GM12878 (cell line): Measurements from ENCODE around the gene ZBTB38.

Source experiments
- ATF7 ChIP-seq: fragments of 450-650 bp; IDR thresholded peaks from 2 replicates; pipeline ENCODE4 v1.6.1; 2016; ENCODE audit warnings: low read depth, mild to moderate bottlenecking
- BHLHE40 ChIP-seq, 2 experiments: fragments of 450-650 bp in 1 of 2; IDR thresholded peaks; 2 replicates each; pipeline ENCODE4 v1.6.1; 2011 to 2017; ENCODE audit warnings: low read depth in 2 of 2, borderline replicate concordance in 1 of 2, improper control_type of control experiment in 1 of 2, low read length in 1 of 2, mild to moderate bottlenecking in 1 of 2
- CTCF ChIP-seq, 3 experiments: IDR thresholded peaks in 2 of 3; conservative IDR thresholded peaks in 1 of 3; 2 replicates each; pipeline ENCODE4 v1.5.1; 2011; ENCODE audit warnings: low read depth in 3 of 3, low read length in 3 of 3, mild to moderate bottlenecking in 3 of 3, control low read depth in 2 of 3, moderate library complexity in 2 of 3, inconsistent platforms in 1 of 3, mixed read lengths in 1 of 3; ENCODE audit not compliant: control insufficient read depth in 2 of 3, insufficient read depth in 1 of 3; ENCODE audit errors: extremely low read depth in 1 of 3
- EGR1 ChIP-seq, 2 experiments: IDR thresholded peaks; 1 replicate in 1 of 2; 2 replicates in 1 of 2; pipeline ENCODE4 v1.6.1; 2011 to 2012; ENCODE audit warnings: low read depth in 2 of 2, low read length in 2 of 2, borderline replicate concordance in 1 of 2, mild to moderate bottlenecking in 1 of 2, moderate library complexity in 1 of 2
- EP300 ChIP-seq, 2 experiments: fragments of 150-350 bp in 1 of 2; IDR thresholded peaks; 2 replicates each; pipeline ENCODE4 v1.6.1; 2011 to 2012; ENCODE audit warnings: low read depth in 2 of 2, low read length in 2 of 2, borderline replicate concordance in 1 of 2, improper control_type of control experiment in 1 of 2, inconsistent platforms in 1 of 2; ENCODE audit not compliant: control insufficient read depth in 1 of 2
- GATAD2B ChIP-seq: fragments of 450-650 bp; conservative IDR thresholded peaks from 2 replicates; pipeline ENCODE4 v1.6.1; 2017; ENCODE audit warnings: low read depth, mild to moderate bottlenecking, moderate library complexity
- NFIC ChIP-seq: IDR thresholded peaks from 2 replicates; pipeline ENCODE4 v1.6.1; 2012; ENCODE audit warnings: low read depth, mild to moderate bottlenecking, inconsistent platforms, low read length, moderate library complexity
- NR2C1 ChIP-seq: fragments of 450-650 bp; IDR thresholded peaks from 2 replicates; pipeline ENCODE4 v1.6.1; 2017; ENCODE audit warnings: antibody characterized with exemption, mild to moderate bottlenecking, moderate library complexity
- POLR2A ChIP-seq: IDR thresholded peaks from 2 replicates; pipeline ENCODE4 v1.6.1; 2011; ENCODE audit warnings: low read depth, mild to moderate bottlenecking, low read length
- POLR2AphosphoS5 ChIP-seq: IDR thresholded peaks from 2 replicates; pipeline ENCODE4 v1.6.1; 2011; ENCODE audit warnings: mild to moderate bottlenecking, low read length, inconsistent platforms
- STAT1 ChIP-seq: fragments of 450-650 bp; conservative IDR thresholded peaks from 2 replicates; pipeline ENCODE4 v1.6.1; 2014; ENCODE audit warnings: antibody characterized with exemption, mild to moderate bottlenecking
- TCF7 ChIP-seq: IDR thresholded peaks from 2 replicates; pipeline ENCODE4 v1.6.1; 2014; ENCODE audit warnings: antibody characterized with exemption, borderline replicate concordance
- TF ChIP-seq, protein P1 (sequence below): fragments of 450-650 bp; IDR thresholded peaks from 2 replicates; pipeline ENCODE4 v1.6.1; 2017; ENCODE audit warnings: mild to moderate bottlenecking

- TF ChIP-seq ATF7: no peak
- TF ChIP-seq POLR2A: no peak
- TF ChIP-seq, protein P1, sequence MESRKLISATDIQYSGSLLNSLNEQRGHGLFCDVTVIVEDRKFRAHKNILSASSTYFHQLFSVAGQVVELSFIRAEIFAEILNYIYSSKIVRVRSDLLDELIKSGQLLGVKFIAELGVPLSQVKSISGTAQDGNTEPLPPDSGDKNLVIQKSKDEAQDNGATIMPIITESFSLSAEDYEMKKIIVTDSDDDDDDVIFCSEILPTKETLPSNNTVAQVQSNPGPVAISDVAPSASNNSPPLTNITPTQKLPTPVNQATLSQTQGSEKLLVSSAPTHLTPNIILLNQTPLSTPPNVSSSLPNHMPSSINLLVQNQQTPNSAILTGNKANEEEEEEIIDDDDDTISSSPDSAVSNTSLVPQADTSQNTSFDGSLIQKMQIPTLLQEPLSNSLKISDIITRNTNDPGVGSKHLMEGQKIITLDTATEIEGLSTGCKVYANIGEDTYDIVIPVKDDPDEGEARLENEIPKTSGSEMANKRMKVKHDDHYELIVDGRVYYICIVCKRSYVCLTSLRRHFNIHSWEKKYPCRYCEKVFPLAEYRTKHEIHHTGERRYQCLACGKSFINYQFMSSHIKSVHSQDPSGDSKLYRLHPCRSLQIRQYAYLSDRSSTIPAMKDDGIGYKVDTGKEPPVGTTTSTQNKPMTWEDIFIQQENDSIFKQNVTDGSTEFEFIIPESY: no peak
- TF ChIP-seq BHLHE40 (IDR thresholded peaks at IDR 0.05; ENCODE audit: borderline replicate concordance in 1 of 2, low read depth in 2 of 2, low read length in 1 of 2): no peak
- no peak for TF ChIP-seq NFIC
- TF ChIP-seq EP300 (IDR thresholded peaks at IDR 0.05; ENCODE audit: borderline replicate concordance in 1 of 2, control insufficient read depth in 1 of 2, low read depth in 2 of 2, low read length in 2 of 2): no peak
- no peak for TF ChIP-seq CTCF (IDR thresholded peaks at IDR 0.05 in 2 of 3, conservative IDR thresholded peaks at IDR 0.05 in 1 of 3; ENCODE audit: control insufficient read depth in 2 of 3, extremely low read depth in 1 of 3, insufficient read depth in 1 of 3, low read depth in 3 of 3, low read length in 3 of 3)
- TF ChIP-seq POLR2AphosphoS5: no peak
- no peak for TF ChIP-seq TCF7
- no peak for TF ChIP-seq STAT1
- no peak for TF ChIP-seq EGR1 (IDR thresholded peaks at IDR 0.05; ENCODE audit: borderline replicate concordance in 1 of 2, low read depth in 2 of 2, low read length in 2 of 2)
- TF ChIP-seq NR2C1: no peak
- no peak for TF ChIP-seq GATAD2B
Observed at GRCh38 chr3:141345528-141345927, 22.8 kb upstream of the ZBTB38 start.
